GM19397 (cell line): ENCODE measurements around the gene S100A7.
"Not testable (repeated sequence)": the region's sequence is repeated elsewhere in the genome, so short reads cannot be mapped to it uniquely, and the experiment has no call there.

ENCODE experiments used
- ATAC-seq: cut with Tn5 transposase; IDR thresholded peaks from one replicate; pipeline ENCODE4 v1.9.1; 2021; ENCODE audit warnings: mild to moderate bottlenecking, moderate library complexity; ENCODE audit not compliant: unreplicated experiment

Gene S100A7

DNA sequence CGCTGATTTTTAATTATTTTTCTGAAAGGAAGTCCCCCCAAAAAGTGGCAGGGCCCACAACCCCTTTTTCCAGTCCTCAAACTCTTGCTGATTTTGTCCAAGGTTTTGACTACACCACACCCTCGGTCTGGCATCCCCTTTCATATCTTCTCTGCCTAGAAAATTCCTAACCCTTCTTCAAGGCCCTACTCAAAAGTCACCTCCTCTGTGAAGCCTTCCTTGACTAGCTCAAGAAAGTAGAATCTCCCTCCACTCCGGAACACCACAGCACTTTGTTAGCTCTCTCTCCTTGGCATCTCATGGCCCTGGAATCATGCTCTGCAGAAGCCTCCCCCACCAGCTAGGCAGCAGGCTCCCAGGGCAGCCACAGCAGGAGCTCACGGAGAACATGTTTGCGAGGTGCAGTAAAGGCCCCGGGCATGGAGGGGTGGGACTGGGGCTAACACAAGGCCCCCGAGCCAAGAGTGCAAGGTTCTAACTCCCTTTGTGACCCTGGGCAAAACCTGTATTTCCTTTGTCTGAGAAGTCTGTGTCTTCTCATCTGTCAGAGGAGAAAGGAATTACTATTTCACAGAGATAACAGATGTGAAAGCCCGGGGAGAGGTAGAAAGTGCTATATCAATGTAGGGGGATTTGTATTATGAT lies 17.7 kb upstream of the S100A7 start:
- no peak for ATAC-seq

DNA sequence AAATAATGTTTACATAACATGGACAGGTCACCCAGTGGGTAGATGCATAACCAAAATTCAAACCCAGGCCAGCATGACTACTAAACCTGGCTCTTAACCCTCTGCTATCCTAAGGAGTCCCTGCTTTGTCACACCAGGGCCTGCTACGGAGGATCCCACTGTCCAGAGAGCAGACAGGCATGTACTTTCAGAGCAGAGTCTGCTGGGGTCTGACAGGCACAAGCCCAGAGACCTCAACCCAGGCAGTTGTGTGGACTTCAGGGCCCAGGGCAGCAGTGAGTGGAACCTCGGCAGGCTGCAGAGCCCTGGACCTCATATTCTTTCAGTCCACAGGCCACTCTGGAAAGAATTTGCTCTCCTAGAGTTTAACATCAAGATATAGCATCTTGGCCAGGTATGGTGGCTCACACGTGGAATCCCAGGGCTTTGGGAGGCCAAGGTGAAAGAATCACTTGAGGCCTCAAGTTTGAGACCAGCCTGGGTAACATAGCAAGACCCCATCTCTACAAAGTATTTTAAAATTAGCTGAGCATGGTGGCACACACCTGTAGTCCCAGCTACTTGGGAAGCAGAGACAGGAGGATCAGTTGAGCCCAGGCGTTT lies 16.1 kb upstream of the S100A7 start:
- ATAC-seq, result no peak

GRCh38 chr1:153475282-153475681 lies 14.8 kb upstream of the S100A7 start:
- ATAC-seq, result no peak

GRCh38 chr1:153474347-153474746 lies 13.9 kb upstream of the S100A7 start:
- no peak for ATAC-seq

- ATAC-seq, result no peak
Measured at GRCh38 chr1:153470707-153471106, 10.3 kb upstream of the S100A7 start.

DNA sequence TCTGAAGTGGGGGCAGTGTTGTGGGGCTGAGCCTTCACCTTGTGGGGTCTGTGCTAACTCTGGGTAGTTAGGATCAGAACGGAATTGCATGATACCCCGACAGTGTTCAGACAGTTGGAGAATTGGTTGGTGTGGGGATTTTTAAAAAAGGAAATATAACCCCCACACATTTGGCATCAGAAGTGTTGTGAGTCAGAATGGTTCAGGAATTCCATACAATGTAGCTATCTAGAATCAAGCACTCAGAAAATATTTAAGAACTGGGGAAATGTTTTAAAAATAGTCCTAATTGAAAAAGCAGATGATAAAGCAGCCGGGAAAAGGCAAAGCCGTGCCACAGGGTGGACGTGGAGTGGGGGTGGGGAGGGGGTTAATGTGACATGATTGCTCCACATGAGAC lies 6.5 kb upstream of the S100A7 start:
- no peak for ATAC-seq

- ATAC-seq, result no peak
Measured at GRCh38 chr1:153465811-153466636, 5.6 kb upstream of the S100A7 start.

DNA sequence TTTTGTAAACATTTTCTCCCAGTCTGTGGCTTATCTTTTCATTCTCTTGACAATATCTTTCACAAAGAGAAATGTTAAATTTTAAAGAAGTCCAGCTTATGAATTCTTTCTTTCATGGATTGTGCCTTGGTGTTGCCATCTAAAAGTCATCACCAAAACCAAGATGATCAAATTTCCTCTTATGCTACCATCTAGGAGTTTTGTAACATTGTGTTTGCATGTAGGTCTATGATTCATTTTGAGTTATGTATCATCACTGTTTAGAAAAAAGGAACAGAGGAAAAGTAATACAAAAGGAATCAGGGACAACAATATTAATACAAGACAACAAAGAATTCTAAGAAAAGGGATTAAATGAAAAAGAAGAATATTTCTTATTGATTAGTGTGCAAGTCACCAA lies 2.3 kb upstream of the S100A7 start:
- not testable (repeated sequence) for ATAC-seq

DNA sequence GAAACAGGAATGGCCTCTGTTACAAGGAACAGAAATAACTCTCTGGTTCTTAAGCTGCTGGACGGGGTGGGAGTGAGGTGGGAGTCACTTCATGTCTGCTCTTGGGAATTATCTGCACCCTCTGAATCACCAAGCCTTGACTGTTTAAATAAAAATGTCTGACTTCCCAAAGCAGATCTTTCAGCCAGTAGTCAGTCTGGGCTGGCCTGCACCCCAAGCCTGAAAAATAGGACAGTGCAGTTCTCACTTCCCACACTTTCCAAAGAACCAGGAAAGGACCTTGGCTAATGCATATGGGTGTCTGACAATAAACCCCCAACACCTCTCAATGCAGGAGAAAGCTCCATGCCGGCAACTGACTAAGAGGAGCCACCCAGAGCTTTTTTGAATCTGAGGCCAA lies 796 bp downstream of the S100A7 start:
- no peak for ATAC-seq

DNA sequence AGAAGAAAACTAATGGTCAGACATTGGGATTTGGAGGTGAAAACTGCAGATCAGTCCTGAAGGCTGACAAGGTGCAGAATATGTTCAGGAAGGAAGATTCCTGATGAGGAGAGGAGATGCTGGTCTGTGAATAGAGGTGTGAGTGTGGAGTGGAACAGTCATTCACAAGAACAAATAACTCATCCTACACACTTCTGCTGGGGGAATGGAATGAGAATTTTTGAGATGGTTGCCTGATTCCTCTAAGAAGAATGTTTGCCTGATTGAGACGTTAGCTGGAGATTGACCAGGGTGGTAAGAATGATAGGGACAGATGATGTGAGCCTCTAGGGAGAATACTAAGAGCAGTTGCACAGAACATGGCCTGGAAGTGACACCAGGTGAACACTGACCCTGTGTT lies 4.1 kb downstream of the S100A7 start:
- ATAC-seq, result no peak

DNA sequence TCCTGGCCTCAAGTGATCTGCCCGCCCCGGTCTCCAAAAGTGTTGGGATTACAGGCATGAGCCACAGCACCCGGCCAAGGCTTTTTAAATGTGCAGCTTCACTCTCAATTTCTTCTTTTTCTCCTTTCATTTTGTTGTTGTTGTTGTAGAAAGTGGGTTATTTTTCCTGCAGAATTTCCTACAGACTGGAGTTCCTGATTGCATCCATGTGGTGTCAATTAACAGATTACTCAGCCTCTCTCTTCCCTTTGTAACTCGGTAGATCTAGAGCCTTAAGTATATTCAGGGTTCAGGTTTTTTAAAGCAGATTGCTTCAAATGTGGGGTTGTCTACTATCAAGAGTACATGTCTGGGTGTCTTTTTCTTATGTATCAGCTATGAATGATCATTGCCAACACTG lies 11.6 kb downstream of the S100A7 start:
- ATAC-seq, result not testable (repeated sequence)

GRCh38 chr1:153447498-153448170 lies 12.8 kb downstream of the S100A7 start:
- ATAC-seq, result no peak

- no peak for ATAC-seq
Measured at GRCh38 chr1:153444078-153444477, 16.4 kb downstream of the S100A7 start.

GRCh38 chr1:153443486-153443885 lies 17.0 kb downstream of the S100A7 start:
- ATAC-seq, result no peak

GRCh38 chr1:153441238-153441755 lies 19.2 kb downstream of the S100A7 start:
- no peak for ATAC-seq

DNA sequence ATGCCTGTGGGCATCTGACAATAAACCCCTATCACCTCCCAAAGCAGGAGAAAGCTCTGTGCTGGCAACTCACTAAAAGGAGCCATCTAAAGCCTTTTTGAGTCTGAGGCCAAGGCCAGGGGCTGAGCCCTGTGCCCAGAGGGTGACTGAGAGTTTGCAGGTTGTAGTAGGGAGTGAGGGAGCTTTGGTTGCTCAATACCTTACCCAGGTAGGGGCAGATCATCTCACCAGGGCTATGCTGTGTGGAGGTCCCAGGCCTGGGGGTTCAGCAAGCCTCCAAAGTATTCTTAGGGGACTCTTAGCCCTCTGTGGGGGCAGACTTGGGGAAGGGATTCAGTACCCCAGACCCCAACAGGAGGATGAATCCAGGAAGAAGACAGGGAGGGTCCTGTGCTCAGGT lies 21.2 kb downstream of the S100A7 start:
- ATAC-seq, result no peak

DNA sequence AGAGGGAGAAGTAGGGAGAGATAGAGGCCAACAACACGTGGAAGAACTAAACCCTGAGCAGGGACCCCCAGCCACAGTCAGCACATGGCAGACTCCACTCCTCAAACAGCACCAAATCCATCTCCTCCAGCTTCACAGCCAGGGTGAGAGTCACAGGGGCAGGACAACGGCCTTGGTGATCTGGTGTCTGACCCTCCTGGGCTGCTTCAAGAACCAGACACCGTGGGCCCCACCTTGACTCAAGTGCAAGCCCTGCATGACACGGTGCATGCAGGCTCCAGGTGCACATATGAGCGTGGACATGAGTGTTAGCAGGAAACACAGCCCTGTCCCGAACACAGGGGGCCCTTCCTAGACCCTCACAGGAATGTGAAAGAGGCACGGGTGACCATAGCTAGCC lies 21.9 kb downstream of the S100A7 start:
- no peak for ATAC-seq

GRCh38 chr1:153437236-153437635 lies 23.2 kb downstream of the S100A7 start:
- ATAC-seq, result no peak

- no peak for ATAC-seq
Measured at GRCh38 chr1:153434746-153435455, 25.6 kb downstream of the S100A7 start.

GRCh38 chr1:153432874-153433681 lies 27.4 kb downstream of the S100A7 start:
- no peak for ATAC-seq
